Neural progenitor cell (in vitro differentiated cells): ENCODE data around the gene ADCY6. TPM values are rescaled to one million over a fixed set of nuclear protein-coding genes. Genes with fewer than 3 reads are reported as not detected.
A peak's percentile ranks its signal among the peaks of the same experiment; 100 is the strongest.

Source experiments
- DNase-seq: peaks from one replicate; pipeline ENCODE4 v3.0.0-alpha.2; 2016; ENCODE audit warnings: low spot score
- H2AFZ ChIP-seq: fragments of 200-600 bp; sonication (generic); replicated peaks from 2 replicates; pipeline ENCODE4 v1.6.1; 2016; ENCODE audit warnings: antibody characterized with exemption
- H3F3A ChIP-seq: fragments of 200-600 bp; sonication (generic); 2 replicates; pipeline ENCODE4 v1.6.1; 2016; ENCODE audit warnings: antibody characterized with exemption, low read depth
- H3K27ac ChIP-seq: fragments of 200-600 bp; sonication (generic); 2 replicates; pipeline ENCODE4 v1.5.1; 2016; ENCODE audit warnings: mild to moderate bottlenecking
- H3K27me3 ChIP-seq: fragments of 200-600 bp; sonication (generic); 2 replicates; pipeline ENCODE4 v1.6.1; 2016; ENCODE audit warnings: mild to moderate bottlenecking, moderate library complexity
- H3K36me3 ChIP-seq: fragments of 200-600 bp; sonication (generic); 2 replicates; pipeline ENCODE4 v1.5.1; 2016
- H3K4me1 ChIP-seq: fragments of 200-600 bp; sonication (generic); 2 replicates; pipeline ENCODE4 v1.6.1; 2016; ENCODE audit warnings: mixed run types
- H3K4me2 ChIP-seq: fragments of 200-600 bp; sonication (generic); 2 replicates; pipeline ENCODE4 v1.6.1; 2016
- H3K4me3 ChIP-seq: fragments of 200-600 bp; sonication (generic); 2 replicates; pipeline ENCODE4 v1.5.1; 2016
- H3K79me2 ChIP-seq: fragments of 200-600 bp; sonication (generic); 2 replicates; pipeline ENCODE4 v1.6.1; 2016; ENCODE audit warnings: low read depth
- H3K9ac ChIP-seq: fragments of 200-600 bp; sonication (generic); 2 replicates; pipeline ENCODE4 v1.6.1; 2016
- H3K9me3 ChIP-seq: fragments of 200-600 bp; sonication (generic); 2 replicates; pipeline ENCODE4 v1.5.1; 2016; ENCODE audit warnings: low read depth
- H4K20me1 ChIP-seq: fragments of 200-600 bp; sonication (generic); 2 replicates; pipeline ENCODE4 v1.6.1; 2016; ENCODE audit warnings: low read depth
- H3K27ac Mint-ChIP-seq: 3 replicates; pipeline ENCODE4 v1.8.0; 2021; ENCODE audit warnings: mixed read lengths
- H3K27me3 Mint-ChIP-seq: 2 replicates; pipeline ENCODE4 v1.8.0; 2022; ENCODE audit warnings: low read depth, mild to moderate bottlenecking, inconsistent platforms, moderate library complexity, mixed read lengths; ENCODE audit not compliant: insufficient read depth
- H3K36me3 Mint-ChIP-seq: 3 replicates; pipeline ENCODE4 v1.8.0; 2021; ENCODE audit warnings: mixed read lengths
- H3K4me1 Mint-ChIP-seq: 3 replicates; pipeline ENCODE4 v1.8.0; 2021; ENCODE audit warnings: mixed read lengths
- H3K4me3 Mint-ChIP-seq: 3 replicates; pipeline ENCODE4 v1.8.0; 2021; ENCODE audit warnings: mild to moderate bottlenecking, moderate library complexity, mixed read lengths
- H3K9me3 Mint-ChIP-seq: 3 replicates; pipeline ENCODE4 v1.8.0; 2020; ENCODE audit warnings: mixed read lengths
- EZH2 ChIP-seq: fragments of 200-600 bp; sonication (generic); IDR thresholded peaks from 2 replicates; pipeline ENCODE4 v1.6.1; 2017; ENCODE audit warnings: antibody characterized with exemption, mild to moderate bottlenecking, moderate library complexity
- EZH2phosphoT487 ChIP-seq: fragments of 200-600 bp; sonication (generic); IDR thresholded peaks from 2 replicates; pipeline ENCODE4 v1.6.1; 2017; ENCODE audit warnings: antibody characterized with exemption
- total RNA-seq: library from RNA; depleted of rRNA; stranded (reverse); fragments of >200 nt; gene quantifications from 2 replicates; pipeline ENCODE4 v1.2.3, GENCODE V29; 2015; ENCODE audit warnings: low replicate concordance
- TF ChIP-seq, protein P1 (sequence below): fragments of 200-600 bp; sonication (generic); IDR thresholded peaks from 2 replicates; pipeline ENCODE4 v1.5.1; 2017; ENCODE audit warnings: antibody characterized with exemption, mild to moderate bottlenecking

ADCY6 gene
- total RNA-seq, 1 donor from 2014 or later, result 22.4 TPM

DNA sequence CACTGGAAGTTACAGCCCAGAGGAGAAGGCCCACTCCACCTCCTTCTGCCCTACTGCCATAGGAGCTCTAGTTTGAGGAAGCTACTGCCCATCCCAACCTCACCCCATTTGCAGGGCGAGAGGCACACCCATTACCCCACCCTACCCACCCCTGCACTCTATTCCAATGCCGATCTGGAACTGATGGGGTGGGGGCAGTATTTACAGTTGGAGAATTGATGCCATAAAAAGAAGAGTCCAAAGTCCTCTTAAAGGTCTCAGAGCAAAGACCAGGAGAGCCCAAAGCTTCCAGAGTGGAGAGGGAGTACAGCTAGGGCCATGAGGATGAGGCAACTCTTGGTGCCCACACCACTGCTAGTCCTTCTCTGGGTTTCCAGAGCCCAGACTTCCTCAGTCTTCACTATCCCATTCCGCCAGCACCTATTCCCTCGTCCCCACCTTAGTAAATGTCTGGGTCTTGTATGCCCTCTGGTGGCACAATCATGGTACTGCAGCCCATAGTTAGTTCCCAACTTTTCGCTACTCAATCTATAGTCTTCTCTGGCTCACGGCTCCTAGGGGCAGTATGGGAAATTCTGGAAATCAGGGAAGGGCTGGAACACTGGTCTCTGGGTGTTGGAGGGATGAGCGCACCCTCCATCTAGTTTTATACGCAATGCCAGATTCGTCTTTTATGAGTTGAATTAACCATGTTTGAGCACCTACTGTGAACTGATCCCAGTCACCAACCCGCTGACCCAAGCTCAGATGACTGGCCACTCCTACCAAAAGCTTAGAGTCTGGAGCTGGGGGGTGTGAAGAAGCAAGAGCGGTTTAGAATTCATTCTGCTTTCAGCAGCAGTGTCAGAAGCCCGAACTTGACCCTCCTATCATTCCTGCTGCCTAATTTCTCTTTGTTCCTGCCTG is 6.9 kb upstream of the ADCY6 start:
- Histone ChIP-seq H3K4me3 (no peak overlapping the region), H3K4me2 (no peak overlapping the region), H4K20me1 (no peaks in the 10 kb centered on the region), H2AFZ (peak overlapping the region; percentile 22), H3K27ac (no peak overlapping the region), H3K79me2 (no peaks in the 10 kb centered on the region), H3K4me1 (no peaks in the 10 kb centered on the region), H3K9me3 (no peaks in the 10 kb centered on the region), H3K27me3 (no peaks in the 10 kb centered on the region), H3F3A (no peaks in the 10 kb centered on the region), H3K9ac (no peak overlapping the region), H3K36me3 (no peaks in the 10 kb centered on the region)
- H3K36me3 Mint-ChIP-seq, result no peaks in the 10 kb centered on the region
- no peak overlapping the region for H3K4me3 Mint-ChIP-seq
- H3K9me3 Mint-ChIP-seq, result no peaks in the 10 kb centered on the region
- TF ChIP-seq, protein P1, sequence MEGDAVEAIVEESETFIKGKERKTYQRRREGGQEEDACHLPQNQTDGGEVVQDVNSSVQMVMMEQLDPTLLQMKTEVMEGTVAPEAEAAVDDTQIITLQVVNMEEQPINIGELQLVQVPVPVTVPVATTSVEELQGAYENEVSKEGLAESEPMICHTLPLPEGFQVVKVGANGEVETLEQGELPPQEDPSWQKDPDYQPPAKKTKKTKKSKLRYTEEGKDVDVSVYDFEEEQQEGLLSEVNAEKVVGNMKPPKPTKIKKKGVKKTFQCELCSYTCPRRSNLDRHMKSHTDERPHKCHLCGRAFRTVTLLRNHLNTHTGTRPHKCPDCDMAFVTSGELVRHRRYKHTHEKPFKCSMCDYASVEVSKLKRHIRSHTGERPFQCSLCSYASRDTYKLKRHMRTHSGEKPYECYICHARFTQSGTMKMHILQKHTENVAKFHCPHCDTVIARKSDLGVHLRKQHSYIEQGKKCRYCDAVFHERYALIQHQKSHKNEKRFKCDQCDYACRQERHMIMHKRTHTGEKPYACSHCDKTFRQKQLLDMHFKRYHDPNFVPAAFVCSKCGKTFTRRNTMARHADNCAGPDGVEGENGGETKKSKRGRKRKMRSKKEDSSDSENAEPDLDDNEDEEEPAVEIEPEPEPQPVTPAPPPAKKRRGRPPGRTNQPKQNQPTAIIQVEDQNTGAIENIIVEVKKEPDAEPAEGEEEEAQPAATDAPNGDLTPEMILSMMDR, result peak; percentile 97
- no peak for TF ChIP-seq EZH2phosphoT487
- peak; percentile 84 for DNase-seq
- H3K27me3 Mint-ChIP-seq, result peaks cover 10% of the 10 kb centered on the region
- H3K27ac Mint-ChIP-seq, result peak overlapping the region; percentile 53
- H3K4me1 Mint-ChIP-seq, result peaks cover 17% of the 10 kb centered on the region

DNA sequence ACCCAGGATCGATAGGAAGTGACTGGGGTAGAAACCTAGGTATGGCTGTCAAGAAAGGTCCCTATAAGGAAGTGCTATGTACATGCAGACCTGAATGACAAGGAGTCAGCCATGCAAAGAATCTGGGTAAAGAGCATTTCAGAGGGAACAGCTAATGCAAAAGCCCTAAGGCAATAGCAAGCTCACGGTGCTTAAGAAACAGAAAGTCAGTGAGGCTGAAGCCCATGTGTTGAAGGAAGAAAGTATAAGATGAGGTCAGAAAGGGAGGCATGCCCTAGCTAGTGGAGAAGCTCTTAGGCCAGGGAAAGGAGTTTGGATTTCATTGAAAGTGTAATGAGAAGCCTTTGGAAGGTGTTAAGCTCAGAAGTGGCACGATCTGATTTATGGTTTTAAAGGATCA is 6.0 kb upstream of the ADCY6 start:
- H3K4me1 Mint-ChIP-seq, result peaks cover 24% of the 10 kb centered on the region
- no peaks in the 10 kb centered on the region for H3K4me1 ChIP-seq
- H3K9me3 Mint-ChIP-seq, result no peaks in the 10 kb centered on the region
- no peak overlapping the region for H2AFZ ChIP-seq
- no peaks in the 10 kb centered on the region for H3K27me3 ChIP-seq
- H3K27me3 Mint-ChIP-seq, result peaks cover 10% of the 10 kb centered on the region
- peak overlapping the region; percentile 8 for H3K4me3 Mint-ChIP-seq
- H3F3A ChIP-seq, result peaks cover 6% of the 10 kb centered on the region
- no peak overlapping the region for H3K4me3 ChIP-seq
- H3K27ac ChIP-seq, result no peak overlapping the region
- no peaks in the 10 kb centered on the region for H3K36me3 ChIP-seq
- H3K27ac Mint-ChIP-seq, result no peak overlapping the region
- no peaks in the 10 kb centered on the region for H4K20me1 ChIP-seq
- H3K79me2 ChIP-seq, result no peaks in the 10 kb centered on the region
- no peak for TF ChIP-seq EZH2
- no peak for TF ChIP-seq EZH2phosphoT487
- TF ChIP-seq, protein P1, result no peak
- H3K9ac ChIP-seq, result no peak overlapping the region
- H3K9me3 ChIP-seq, result no peaks in the 10 kb centered on the region
- no peak overlapping the region for H3K4me2 ChIP-seq
- DNase-seq, result no peak
- no peaks in the 10 kb centered on the region for H3K36me3 Mint-ChIP-seq

DNA sequence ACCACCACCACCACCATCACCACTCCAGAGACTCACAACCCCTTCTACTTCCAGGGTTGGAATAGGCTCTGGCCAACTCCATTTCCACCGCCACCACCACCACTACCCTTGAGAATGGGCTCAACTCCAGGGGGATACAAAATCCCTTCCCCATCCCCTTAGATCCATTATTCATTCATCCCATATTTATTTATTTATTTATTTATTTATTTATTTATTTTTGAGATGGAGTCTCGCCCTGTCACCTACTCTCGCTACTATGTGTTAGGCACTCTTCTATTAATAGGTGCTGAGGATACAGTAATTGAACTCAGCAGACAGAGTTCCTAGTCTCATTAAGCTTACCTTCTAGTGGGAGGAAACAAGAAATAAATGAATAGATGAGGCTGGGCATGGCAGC is 4.8 kb upstream of the ADCY6 start:
- Mint-ChIP-seq H3K4me1 (peaks cover 26% of the 10 kb centered on the region), H3K27me3 (peaks cover 11% of the 10 kb centered on the region), H3K27ac (peak overlapping the region; percentile 12), H3K36me3 (no peaks in the 10 kb centered on the region), H3K9me3 (no peaks in the 10 kb centered on the region), H3K4me3 (no peak overlapping the region)
- DNase-seq, result no peak
- Histone ChIP-seq H3K9me3 (no peaks in the 10 kb centered on the region), H3F3A (peaks cover 12% of the 10 kb centered on the region), H3K27ac (no peak overlapping the region), H3K79me2 (no peaks in the 10 kb centered on the region), H3K4me2 (no peak overlapping the region), H3K4me3 (no peak overlapping the region), H2AFZ (no peak overlapping the region), H3K9ac (no peak overlapping the region), H3K36me3 (no peaks in the 10 kb centered on the region), H3K27me3 (no peaks in the 10 kb centered on the region), H4K20me1 (no peaks in the 10 kb centered on the region), H3K4me1 (no peaks in the 10 kb centered on the region)
- TF ChIP-seq EZH2phosphoT487, result no peak
- TF ChIP-seq EZH2, result no peak
- TF ChIP-seq, protein P1, result no peak
